ENCODE measurements around the gene PRR19.
A peak's percentile ranks its signal among the peaks of the same experiment; 100 is the strongest.

PRR19 gene

DNA sequence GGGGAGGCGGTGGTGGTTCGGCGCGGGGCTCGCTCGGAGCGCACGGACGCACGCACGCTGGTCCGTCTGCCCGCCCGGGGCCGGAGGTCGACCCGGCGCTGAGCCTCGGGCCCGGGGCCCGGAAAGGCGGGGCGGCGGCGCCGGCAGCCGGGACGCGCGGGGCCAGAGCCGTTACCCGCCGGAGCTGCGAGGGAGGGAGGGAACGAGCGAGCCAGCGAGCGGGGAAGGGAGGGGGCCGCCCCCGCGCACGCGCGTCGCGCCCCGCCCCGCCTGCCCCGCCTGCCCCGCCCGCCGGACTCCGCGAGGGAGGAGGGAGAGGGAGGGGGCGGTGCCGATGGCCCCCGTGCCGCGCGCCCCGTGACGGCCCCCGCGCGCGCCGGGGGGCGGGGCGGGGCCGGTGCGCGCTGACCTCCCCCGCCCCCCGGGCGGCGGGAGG lies 17.8 kb upstream of the PRR19 start:
- DNase-seq = peak; percentile 90

DNA sequence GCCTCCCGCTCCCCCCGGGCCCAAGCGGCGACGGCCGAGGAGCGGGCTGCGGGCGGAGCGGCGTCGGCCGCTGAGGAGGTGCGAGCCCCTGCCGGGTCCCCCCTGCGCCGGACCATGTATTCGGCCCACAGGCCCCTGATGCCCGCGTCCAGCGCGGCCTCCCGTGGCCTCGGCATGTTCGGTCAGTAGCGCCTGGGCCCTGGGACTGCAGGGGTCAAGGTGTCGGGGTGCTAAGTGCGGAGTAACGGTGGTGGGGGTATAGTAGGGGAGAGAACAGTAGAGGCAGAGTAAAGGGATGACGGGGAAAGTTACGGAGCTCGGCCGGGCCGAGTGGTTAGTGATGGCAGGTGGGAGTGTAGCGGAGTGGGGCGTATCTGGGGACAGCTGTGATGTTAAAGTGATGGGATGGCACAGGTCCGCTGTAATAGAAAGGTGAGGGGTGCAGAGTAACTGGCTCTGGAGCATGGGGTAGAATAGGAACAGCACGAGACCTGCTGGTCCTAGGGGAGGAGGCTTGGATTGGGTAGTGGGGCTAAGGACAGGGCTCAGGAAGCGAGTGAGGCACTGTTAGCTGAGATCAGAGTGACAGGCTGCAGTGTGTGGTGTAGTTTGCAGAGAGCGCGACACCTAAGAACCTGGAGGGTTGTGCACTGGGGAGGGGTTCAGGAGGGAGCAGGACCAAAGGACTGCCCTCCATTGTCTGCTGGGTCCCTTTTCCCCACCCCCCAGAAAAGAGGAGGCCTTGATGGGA lies 17.2 kb upstream of the PRR19 start:
- no peak for DNase-seq

DNA sequence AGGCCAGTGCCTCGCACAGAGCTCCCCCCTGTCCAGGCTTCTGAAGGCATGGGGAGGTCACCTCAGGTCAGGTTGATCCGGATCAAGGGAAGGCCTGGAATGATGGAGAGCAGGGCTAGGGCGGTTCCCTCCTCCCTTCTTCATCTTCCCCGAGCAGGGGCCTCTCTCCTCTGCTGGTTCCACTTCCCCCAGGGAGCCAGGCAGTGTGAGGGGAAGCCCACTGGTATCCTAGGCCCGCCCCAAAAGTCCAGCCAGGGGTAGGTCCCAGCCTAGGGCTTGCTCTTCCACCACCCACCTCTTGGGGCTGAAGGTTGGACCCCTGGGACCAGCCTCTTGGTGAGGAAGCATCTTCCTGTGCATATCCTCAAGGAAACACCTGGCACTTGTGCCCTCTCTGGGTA lies 16.4 kb upstream of the PRR19 start:
- peak; percentile 46 for DNase-seq

DNA sequence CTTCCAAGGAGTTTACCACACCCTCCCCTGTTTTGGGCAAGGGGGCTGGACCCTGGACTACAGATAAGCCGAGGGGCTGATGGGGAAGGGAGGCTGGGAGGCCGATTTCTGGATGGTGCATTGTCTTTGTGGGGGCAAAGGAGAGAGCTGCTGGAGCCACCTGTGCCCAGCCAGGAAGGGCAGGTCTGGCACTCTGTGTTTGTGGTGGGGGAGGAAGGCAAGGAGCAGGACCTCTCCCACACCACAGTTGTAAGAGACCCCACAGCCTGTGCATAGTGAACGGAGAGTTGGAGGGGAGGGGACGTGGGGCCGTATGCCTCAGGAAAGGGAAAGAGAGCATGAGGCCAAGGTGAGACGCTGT lies 16.0 kb upstream of the PRR19 start:
- DNase-seq = no peak

DNA sequence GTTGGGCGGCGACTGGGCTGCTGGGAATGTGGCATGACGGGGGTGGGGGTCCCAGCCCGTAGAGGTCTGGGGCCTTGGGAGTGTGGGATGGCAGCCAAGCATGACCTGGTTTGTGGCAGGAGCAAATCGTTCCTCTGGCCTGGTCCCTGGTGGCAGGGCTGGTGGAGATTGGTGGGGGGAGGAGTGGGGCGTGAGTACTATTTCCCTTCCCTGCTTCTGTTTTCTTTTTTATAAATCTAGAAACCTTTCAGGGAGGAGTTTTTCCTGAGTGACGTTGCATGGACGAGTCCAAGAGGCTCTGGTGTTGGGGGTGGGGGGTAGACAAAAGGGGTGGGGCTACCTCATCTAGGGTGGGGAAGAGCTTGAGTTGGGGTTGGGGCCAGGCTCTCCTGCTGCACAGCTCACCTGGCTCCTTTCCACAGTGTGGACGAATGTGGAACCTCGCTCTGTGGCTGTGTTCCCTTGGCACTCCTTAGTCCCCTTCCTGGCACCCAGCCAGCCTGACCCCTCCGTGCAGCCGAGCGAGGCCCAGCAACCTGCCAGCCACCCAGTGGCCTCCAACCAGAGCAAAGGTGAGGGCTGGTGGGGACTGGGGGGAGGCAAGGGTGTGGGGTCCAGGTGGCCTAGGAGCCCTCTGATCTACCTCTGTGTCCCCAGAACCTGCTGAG lies 15.4 kb upstream of the PRR19 start:
- DNase-seq = no peak

DNA sequence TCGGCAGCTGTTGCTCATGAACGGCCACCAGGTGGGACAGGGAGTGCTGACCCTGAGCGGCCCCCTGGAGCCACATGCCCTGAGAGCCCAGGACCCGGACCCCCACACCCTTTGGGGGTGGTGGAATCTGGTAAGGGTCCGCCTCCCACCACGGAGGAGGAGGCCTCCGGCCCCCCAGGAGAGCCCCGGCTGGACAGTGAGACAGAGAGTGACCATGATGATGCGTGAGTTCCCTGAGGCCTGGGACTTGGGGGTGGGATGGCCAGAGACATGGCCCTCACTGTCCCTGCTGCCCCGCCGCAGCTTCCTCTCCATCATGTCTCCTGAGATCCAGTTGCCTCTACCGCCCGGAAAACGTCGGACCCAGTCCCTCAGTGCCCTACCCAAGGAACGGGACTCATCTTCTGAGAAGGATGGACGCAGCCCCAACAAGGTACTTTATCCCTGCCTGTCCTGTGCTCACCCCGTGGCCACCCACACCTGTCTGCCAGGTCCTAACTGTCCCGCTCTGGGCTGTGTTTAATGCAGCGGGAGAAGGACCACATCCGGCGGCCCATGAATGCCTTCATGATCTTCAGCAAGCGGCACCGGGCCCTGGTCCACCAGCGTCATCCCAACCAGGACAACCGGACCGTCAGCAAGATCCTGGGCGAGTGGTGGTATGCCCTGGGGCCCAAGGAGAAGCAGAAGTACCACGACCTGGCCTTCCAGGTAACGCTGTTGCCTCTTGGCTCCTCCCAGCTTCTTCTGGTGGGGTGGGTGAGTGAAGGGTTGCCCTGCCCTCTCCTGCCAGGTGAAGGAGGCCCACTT lies 14.7 kb upstream of the PRR19 start:
- no peak for DNase-seq

DNA sequence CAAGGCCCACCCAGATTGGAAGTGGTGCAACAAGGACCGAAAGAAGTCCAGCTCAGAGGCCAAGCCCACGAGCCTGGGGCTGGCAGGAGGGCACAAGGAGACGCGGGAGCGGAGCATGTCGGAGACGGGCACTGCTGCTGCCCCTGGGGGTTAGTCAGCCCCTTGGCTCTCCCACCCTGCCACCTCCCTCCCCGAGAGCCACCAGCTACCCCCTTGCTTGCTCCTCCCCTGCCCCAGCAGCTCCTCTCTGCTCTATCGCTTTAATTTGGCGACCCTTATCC lies 14.2 kb upstream of the PRR19 start:
- no peak for DNase-seq

DNA sequence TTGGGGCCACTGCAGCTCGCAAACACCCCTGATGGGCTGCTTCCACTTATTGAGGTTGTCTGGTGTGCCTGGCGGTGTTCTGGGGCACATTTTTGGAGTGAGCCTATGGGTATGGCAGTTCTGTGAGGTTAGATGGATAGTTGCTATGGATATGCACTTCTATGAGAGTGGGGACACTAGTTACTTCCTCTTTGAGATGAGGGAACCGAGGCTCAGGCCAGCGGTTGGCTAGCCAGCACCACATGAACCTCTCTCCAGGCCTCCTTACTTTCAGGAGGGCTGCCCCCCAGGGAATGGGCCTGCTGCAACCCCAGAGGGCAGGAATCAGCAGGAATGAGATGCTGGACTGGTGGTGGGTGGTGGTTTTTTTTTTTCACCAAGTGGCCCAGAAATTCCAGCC lies 13.5 kb upstream of the PRR19 start:
- no peak for DNase-seq

DNA sequence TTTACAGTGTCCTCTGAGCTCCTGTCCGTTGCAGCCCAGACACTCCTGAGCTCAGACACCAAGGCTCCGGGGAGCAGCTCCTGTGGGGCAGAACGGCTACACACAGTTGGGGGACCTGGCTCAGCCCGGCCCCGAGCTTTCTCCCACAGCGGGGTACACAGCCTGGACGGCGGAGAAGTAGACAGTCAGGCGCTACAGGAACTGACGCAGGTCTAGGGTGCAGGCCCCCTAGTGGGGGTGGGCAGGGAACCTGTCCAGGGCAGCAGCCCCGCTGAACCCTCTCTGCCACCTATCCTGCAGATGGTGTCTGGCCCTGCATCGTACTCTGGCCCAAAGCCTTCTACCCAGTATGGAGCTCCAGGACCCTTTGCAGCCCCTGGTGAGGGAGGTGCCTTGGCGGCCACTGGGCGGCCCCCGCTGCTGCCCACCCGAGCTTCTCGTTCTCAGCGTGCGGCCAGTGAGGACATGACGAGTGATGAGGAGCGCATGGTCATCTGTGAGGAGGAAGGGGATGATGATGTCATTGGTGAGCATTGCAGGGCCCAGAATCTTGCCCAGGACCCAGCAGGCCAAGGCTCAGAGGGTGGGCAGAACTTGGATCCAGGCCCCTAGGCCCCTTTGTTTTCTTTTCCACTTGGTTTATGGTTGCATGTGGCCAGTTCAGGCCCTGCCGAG lies 12.9 kb upstream of the PRR19 start:
- no peak for DNase-seq

DNA sequence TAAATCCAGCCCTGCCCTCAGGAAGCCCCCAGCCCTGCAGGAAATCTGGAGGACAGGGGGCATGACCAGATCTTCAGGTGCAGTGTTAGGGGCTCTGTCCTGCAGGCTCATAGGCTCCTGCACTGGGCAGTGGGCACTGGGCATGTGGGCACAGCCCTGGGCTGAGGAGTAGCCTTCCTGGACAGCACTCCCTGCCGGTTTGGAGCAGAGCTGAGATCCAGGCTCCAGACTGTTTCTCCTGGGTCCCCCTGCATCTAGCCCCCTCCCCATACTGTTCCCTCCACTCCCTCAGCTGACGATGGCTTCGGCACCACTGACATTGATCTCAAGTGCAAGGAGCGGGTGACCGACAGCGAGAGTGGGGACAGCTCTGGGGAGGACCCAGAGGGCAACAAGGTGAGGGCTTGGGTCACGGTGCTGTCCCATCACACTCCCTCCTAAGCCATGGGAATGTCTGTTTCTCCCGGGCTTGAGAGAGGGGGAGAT lies 12.3 kb upstream of the PRR19 start:
- DNase-seq = no peak

DNA sequence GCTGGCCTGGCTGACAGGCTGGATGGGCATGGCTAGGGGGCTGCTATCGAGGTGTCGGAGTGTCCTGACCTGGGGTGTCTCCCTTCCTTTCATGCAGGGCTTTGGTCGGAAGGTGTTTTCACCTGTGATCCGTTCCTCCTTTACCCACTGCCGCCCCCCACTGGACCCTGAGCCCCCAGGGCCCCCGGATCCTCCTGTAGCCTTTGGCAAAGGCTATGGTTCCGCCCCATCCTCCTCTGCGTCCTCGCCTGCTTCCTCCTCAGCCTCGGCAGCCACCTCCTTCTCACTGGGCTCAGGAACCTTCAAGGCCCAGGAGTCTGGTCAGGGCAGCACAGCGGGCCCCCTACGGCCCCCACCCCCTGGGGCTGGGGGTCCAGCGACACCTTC lies 11.8 kb upstream of the PRR19 start:
- no peak for DNase-seq

DNA sequence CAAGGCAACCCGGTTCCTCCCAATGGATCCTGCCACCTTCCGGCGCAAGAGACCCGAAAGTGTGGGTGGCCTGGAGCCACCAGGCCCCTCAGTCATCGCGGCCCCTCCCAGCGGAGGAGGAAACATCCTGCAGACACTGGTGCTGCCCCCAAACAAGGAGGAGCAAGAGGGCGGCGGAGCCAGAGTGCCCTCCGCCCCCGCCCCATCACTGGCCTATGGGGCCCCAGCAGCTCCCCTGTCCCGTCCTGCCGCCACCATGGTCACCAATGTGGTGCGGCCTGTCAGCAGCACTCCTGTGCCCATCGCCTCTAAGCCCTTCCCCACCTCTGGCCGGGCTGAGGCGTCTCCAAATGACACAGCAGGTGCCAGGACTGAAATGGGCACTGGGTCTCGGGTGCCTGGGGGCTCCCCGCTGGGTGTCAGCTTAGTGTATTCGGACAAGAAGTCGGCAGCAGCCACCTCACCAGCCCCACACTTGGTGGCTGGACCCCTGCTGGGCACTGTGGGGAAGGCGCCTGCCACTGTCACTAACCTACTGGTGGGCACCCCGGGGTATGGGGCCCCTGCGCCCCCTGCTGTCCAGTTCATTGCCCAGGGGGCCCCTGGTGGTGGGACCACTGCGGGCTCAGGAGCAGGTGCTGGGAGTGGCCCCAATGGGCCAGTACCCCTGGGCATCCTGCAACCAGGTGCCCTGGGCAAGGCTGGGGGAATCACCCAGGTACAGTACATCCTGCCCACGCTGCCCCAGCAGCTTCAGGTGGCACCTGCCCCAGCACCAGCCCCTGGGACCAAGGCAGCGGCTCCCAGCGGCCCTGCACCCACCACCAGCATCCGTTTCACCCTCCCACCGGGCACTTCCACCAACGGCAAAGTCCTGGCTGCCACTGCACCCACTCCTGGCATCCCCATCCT lies 11.2 kb upstream of the PRR19 start:
- DNase-seq = peak; percentile 62

DNA sequence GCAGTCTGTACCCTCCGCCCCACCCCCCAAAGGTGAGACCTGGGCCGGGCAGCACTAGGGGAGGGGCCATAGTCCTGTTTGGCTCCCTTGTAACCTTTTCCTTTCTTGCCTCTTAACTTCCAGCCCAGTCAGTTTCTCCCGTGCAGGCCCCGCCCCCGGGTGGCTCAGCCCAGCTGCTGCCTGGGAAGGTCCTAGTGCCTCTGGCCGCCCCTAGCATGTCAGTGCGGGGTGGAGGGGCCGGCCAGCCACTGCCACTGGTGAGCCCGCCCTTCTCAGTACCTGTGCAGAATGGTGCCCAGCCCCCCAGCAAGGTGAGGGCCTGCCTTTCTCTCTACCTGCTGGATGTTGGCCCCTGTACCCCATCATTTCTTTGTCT lies 10.5 kb upstream of the PRR19 start:
- no peak for DNase-seq

DNA sequence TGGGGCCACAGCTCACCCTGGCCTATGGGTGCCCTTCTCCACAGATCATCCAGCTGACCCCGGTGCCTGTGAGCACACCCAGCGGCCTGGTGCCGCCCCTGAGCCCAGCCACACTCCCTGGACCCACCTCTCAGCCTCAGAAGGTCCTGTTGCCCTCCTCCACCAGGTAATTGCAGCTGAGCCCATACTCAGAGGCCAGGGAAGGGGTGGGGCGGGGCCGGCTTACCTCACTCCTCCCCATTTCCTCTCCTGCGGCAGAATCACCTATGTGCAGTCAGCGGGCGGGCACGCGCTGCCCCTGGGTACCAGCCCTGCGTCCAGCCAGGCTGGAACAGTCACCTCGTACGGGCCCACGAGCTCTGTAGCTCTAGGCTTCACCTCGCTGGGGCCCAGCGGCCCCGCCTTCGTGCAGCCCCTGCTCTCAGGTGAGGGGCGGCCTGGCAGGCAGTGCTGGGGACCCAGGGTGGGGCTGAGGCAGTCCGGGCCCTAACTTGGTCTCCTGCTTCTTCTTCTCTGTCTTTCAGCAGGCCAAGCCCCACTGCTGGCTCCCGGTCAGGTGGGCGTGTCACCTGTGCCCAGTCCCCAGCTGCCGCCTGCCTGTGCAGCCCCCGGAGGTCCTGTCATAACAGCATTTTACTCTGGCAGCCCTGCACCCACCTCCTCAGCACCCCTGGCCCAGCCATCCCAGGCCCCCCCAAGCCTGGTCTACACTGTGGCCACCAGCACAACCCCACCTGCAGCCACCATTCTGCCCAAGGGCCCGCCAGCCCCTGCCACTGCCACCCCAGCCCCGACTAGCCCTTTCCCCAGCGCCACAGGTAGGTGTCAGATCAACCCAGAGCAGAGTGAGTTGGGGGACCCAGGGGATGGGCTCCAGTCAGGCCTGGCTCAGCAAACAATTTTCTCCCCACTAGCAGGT lies 9.6 kb upstream of the PRR19 start:
- DNase-seq = no peak

DNA sequence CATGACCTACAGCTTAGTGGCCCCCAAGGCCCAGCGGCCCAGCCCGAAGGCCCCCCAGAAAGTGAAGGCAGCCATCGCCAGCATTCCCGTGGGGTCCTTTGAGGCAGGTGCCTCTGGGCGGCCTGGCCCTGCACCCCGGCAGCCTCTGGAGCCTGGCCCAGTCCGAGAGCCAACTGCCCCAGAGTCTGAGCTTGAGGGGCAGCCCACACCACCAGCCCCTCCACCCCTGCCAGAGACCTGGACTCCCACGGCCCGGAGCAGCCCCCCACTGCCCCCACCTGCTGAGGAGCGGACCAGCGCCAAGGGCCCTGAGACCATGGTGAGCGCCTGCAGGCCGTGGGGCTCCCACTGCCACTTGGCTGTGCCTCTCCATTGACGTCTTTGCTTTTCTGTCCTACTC lies 9.0 kb upstream of the PRR19 start:
- DNase-seq = no peak

DNA sequence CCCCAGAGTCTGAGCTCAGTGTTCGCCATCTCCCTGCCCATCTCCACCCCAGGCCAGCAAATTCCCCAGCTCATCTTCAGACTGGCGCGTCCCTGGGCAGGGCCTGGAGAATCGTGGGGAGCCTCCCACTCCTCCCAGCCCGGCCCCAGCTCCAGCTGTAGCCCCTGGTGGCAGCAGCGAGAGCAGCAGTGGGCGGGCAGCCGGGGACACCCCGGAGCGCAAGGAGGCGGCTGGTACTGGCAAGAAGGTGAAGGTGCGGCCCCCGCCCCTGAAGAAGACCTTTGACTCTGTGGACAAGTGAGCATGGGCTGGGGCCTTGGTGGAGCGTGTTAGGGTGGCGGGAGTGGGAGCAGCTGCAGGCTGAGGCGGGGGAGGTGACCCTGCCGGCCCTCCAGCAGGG lies 8.4 kb upstream of the PRR19 start:
- no peak for DNase-seq

DNA sequence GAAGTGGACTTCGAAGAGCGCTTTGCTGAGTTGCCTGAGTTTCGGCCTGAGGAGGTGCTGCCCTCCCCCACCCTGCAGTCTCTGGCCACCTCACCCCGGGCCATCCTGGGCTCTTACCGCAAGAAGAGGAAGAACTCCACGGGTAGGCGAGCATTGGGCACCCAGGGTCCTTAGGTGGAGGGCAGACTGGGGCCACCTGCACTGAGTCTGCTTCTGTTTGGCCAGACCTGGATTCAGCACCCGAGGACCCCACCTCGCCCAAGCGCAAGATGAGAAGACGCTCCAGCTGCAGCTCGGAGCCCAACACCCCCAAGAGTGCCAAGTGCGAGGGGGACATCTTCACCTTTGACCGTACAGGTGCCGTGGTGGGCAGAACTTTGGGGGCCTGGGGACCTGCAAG lies 8.0 kb upstream of the PRR19 start:
- DNase-seq = no peak

DNA sequence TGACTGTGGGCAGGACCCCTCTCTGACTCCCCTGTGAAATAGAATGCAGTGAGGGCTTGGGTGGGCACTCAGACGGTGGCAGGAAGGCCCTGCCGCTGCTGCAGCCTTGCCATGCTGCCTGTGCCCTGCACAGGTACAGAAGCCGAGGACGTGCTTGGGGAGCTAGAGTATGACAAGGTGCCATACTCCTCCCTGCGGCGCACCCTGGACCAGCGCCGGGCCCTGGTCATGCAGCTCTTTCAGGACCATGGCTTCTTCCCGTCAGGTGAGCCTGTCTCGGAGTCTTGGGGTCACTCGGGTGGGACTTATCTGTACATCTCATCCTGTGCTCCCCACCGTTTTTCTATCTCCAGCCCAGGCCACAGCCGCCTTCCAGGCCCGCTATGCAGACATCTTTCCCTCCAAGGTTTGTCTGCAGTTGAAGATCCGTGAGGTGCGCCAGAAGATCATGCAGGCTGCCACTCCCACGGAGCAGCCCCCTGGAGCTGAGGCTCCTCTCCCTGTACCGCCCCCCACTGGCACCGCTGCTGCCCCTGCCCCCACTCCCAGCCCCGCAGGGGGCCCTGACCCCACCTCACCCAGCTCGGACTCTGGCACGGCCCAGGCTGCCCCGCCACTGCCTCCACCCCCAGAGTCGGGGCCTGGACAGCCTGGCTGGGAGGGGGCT lies 7.3 kb upstream of the PRR19 start:
- DNase-seq = no peak

DNA sequence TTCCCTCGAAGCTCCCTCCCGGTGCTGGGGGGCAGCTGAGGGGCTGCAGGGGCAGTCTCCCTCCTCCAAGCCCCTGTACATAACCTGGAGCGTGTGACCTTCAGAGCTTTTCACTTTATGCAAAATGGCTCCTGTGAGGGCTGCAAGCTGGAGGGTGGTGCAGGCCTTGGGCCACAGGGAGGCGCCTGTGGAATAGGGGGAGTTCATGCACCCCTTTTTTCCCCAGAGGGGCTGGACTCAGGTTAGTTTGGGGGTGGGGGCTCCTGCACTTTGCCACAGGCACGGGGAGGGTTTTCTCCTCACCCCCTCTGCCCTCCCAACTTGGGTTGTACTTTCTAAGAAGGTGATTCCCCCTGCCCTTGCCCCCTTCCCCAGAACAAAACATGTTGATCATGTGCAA lies 6.6 kb upstream of the PRR19 start:
- no peak for DNase-seq

DNA sequence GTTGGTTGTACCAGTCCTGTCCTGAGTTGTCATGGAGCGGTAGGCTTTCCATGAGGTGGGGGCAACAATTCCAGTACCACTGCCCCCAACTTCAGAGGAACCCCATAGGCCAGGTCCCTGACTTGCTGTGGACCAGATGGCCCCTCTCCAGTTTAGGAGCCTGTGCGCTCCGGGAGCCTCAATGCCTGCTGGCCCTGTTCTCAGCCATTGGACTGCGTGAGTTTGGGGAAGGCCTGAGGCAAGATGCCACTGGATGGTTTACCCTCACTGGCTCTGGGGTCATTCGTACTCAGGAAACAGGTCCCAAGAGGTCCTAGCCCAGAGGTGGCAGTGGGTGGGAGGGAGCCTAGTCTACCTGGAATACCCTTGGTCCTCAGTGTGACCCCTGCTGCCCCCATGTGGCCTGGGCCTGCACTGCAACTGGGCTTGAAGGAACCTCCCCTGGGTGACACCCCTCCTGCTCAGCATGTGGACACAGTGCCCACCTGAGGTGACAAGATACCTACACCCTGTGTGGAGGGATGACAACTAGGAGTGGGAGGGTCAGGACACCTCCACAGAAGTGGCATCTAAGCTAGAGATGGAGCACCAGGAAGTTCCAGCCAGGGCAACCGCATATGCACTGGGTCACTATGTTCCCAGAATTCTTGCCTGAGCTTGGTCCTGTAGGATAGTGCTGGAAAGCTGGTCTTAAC lies 6.0 kb upstream of the PRR19 start:
- DNase-seq = peak; percentile 85
